K562 (cell line): ENCODE data around the gene PRC1. TPM values are rescaled to one million over a fixed set of nuclear protein-coding genes. Genes with fewer than 3 reads are reported as not detected.
A peak's percentile ranks its signal among the peaks of the same experiment; 100 is the strongest.

ENCODE experiments used
- E2F3 ChIP-seq: fragments of 250-450 bp; sonication (Bioruptor Pico); IDR thresholded peaks from 2 replicates; pipeline ENCODE4 v1.4.0; 2020; ENCODE audit warnings: mild to moderate bottlenecking
- FOXK2 ChIP-seq, 2 experiments: fragments of 450-650 bp; IDR thresholded peaks in 1 of 2; conservative IDR thresholded peaks in 1 of 2; 2 replicates each; pipeline ENCODE4 v1.6.1; 2016; ENCODE audit warnings: low read depth in 2 of 2, mild to moderate bottlenecking in 1 of 2
- GABPB1 ChIP-seq: sonication (generic); formaldehyde crosslinking; IDR thresholded peaks from 2 replicates; pipeline ENCODE4 v1.8.0; 2022; ENCODE audit warnings: mild to moderate bottlenecking, missing genetic modification reagents
- HIVEP1 ChIP-seq: fragments of 250-450 bp; sonication (Bioruptor Pico); IDR thresholded peaks from 2 replicates; pipeline ENCODE4 v1.4.0; 2020; ENCODE audit warnings: mild to moderate bottlenecking
- MEF2D ChIP-seq: conservative IDR thresholded peaks from 2 replicates; pipeline ENCODE4 v1.6.1; 2016; ENCODE audit warnings: low read depth, missing genetic modification characterization, missing compliant biosample characterization
- MLLT1 ChIP-seq, 2 experiments: fragments of 450-650 bp; IDR thresholded peaks; 2 replicates each; pipeline ENCODE4 v1.6.1; 2016
- NRF1 ChIP-seq, 2 experiments: fragments of 450-650 bp; IDR thresholded peaks in 1 of 2; conservative IDR thresholded peaks in 1 of 2; 2 replicates each; pipeline ENCODE4 v1.6.1; 2014; ENCODE audit warnings: mild to moderate bottlenecking in 2 of 2
- POLR2AphosphoS5 ChIP-seq: IDR thresholded peaks from 2 replicates; pipeline ENCODE4 v1.6.1; 2011; ENCODE audit warnings: mild to moderate bottlenecking, low read depth, low read length, moderate library complexity; ENCODE audit not compliant: control insufficient read depth, insufficient read depth
- RB1 ChIP-seq: fragments of 450-650 bp; IDR thresholded peaks from 2 replicates; pipeline ENCODE4 v1.6.1; 2017; ENCODE audit warnings: low read depth, mild to moderate bottlenecking
- RBM25 ChIP-seq: fragments of 200-400 bp; formaldehyde crosslinking; IDR thresholded peaks from 2 replicates; pipeline ENCODE4 v1.6.1; 2018; ENCODE audit warnings: low read length, low read depth, moderate library complexity; ENCODE audit not compliant: severe bottlenecking
- REST ChIP-seq, 2 experiments: fragments of 450-650 bp; formaldehyde crosslinking in 1 of 2; IDR thresholded peaks; 2 replicates each; pipeline versions ENCODE4 v1.4.0 to v1.6.1; 2014 to 2020; ENCODE audit warnings: mild to moderate bottlenecking in 2 of 2, borderline replicate concordance in 1 of 2, low read depth in 1 of 2
- SOX6 ChIP-seq: fragments of 450-650 bp; IDR thresholded peaks from 2 replicates; pipeline ENCODE4 v1.6.1; 2014; ENCODE audit warnings: mild to moderate bottlenecking
- SUPT5H ChIP-seq: fragments of 450-650 bp; IDR thresholded peaks from 2 replicates; pipeline ENCODE4 v1.6.1; 2016
- THAP12 ChIP-seq: fragments of 250-450 bp; sonication (Bioruptor Pico); IDR thresholded peaks from 2 replicates; pipeline ENCODE4 v1.9.0; 2021; ENCODE audit warnings: mild to moderate bottlenecking, inconsistent platforms
- ZNF232 ChIP-seq: sonication (generic); formaldehyde crosslinking; IDR thresholded peaks from 2 replicates; pipeline ENCODE4 v1.8.0; 2022; ENCODE audit warnings: mild to moderate bottlenecking, missing genetic modification reagents
- polyA plus RNA-seq, 8 experiments: library from polyadenylated mRNA; depleted of rRNA in 4 of 8; stranded (reverse) in 5 of 8; unstranded in 3 of 8; fragments of >200 nt; fragmentation: Nextera tagmentation in 2 of 8; fragmentation: Illumina TruSeq in 1 of 8; extraction: Ambion mirVana in 2 of 8; extraction: Trizol in 1 of 8; gene quantifications; 2 replicates each; pipeline versions ENCODE4 v1.2.1 to v1.2.3, GENCODE V29; 2011 to 2014; ENCODE audit warnings: inconsistent platforms in 1 of 8, missing spikeins in 1 of 8
- total RNA-seq, 7 experiments: library from RNA; depleted of rRNA in 6 of 7; stranded (reverse); fragments of >200 nt in 6 of 7; fragmentation: Illumina TruSeq in 2 of 7; extraction: Trizol in 2 of 7; gene quantifications; 2 replicates each; pipeline versions ENCODE4 v1.2.1 to v1.2.3, GENCODE V29; 2011 to 2021; ENCODE audit warnings: low replicate concordance in 1 of 7

PRC1 gene
- total and polyA plus RNA-seq, 9 of the 15 experiments (the other 6 are each of a cell fraction or from before 2014, with no cell fraction given): 156 to 391 (median 240) TPM

- peak; percentile 70; the same call in 1 of the 2 replicates for TF ChIP-seq THAP12 (CRISPR knock-in tag)
- TF ChIP-seq SOX6: peak; percentile 28; the same call in 1 of the 2 replicates
- peak; percentile 47; the same call in 1 of the 2 replicates for TF ChIP-seq MEF2D (tag)
- peak; percentile 90 for TF ChIP-seq REST (IDR thresholded peaks at IDR 0.05; ENCODE audit: borderline replicate concordance)
- TF ChIP-seq REST (CRISPR knock-in tag; IDR thresholded peaks at IDR 0.05; ENCODE audit: low read depth): peak; percentile 82
- TF ChIP-seq HIVEP1 (CRISPR knock-in tag): no peak
- peak; percentile 57 to 77; a peak in 3 of 4 replicates for TF ChIP-seq FOXK2 (conservative IDR thresholded peaks at IDR 0.05 in 1 of 2, IDR thresholded peaks at IDR 0.05 in 1 of 2; ENCODE audit: low read depth in 2 of 2)
- TF ChIP-seq GABPB1 (CRISPR knock-in tag): peak; percentile 82
- TF ChIP-seq MLLT1 (IDR thresholded peaks at IDR 0.05): no peak; a peak in 1 of 4 replicates
- no peak for TF ChIP-seq ZNF232 (CRISPR knock-in tag)
- peak; percentile 93 for TF ChIP-seq E2F3 (CRISPR knock-in tag)
- TF ChIP-seq POLR2AphosphoS5: peak; percentile 32
- peak; percentile 43 to 58 for TF ChIP-seq NRF1 (conservative IDR thresholded peaks at IDR 0.05 in 1 of 2, IDR thresholded peaks at IDR 0.05 in 1 of 2)
- peak; percentile 83 for TF ChIP-seq RB1
- TF ChIP-seq RBM25: peak; percentile 97
- peak; percentile 89 for TF ChIP-seq SUPT5H
Observed at GRCh38 chr15:90954712-90955623, 39.4 kb downstream of the PRC1 start, which contains the start of gene RCCD1 (continued).
